ENCODE data around the gene ARL15. TPM values are rescaled to one million over a fixed set of nuclear protein-coding genes. Genes with fewer than 3 reads are reported as not detected.

Gene ARL15
- total RNA-seq, 4 donors from 2014 or later: 13.0 to 52.7 (median 17.1) TPM

- Histone ChIP-seq H3K27me3 (no peaks in the 10 kb centered on the region), H3K9me3 (no peaks in the 10 kb centered on the region), H3K36me3 (no peaks in the 10 kb centered on the region), H3K4me1 (peaks cover 0 to 9% (median 4%) of the 10 kb centered on the region in 4 donors), H3K4me3 (no peak overlapping the region), H3K27ac (no peak overlapping the region)
- TF ChIP-seq EP300 (IDR thresholded peaks at IDR 0.05) (no peak), POLR2A (IDR thresholded peaks at IDR 0.05) (no peak), CTCF (IDR thresholded peaks at IDR 0.05) (no peak)
- DNase-seq (ENCODE audit: low spot score in 2 of 2): no peak
Measured at GRCh38 chr5:53917095-53917494, 393.3 kb downstream of the ARL15 start.

- TF ChIP-seq EP300 (IDR thresholded peaks at IDR 0.05): no peak
- TF ChIP-seq POLR2A (IDR thresholded peaks at IDR 0.05): no peak
- no peak for TF ChIP-seq CTCF (IDR thresholded peaks at IDR 0.05)
- H3K4me3 ChIP-seq: no peak overlapping the region
- no peak overlapping the region for H3K27ac ChIP-seq
- H3K36me3 ChIP-seq: no peaks in the 10 kb centered on the region
- H3K27me3 ChIP-seq: no peaks in the 10 kb centered on the region
- no peaks in the 10 kb centered on the region for H3K9me3 ChIP-seq
- peaks cover 0 to 9% (median 4%) of the 10 kb centered on the region in 4 donors for H3K4me1 ChIP-seq
- 98 to 100% methylated on average over 1 of the region's 1 CpG for WGBS, 2 donors
- DNase-seq (ENCODE audit: low spot score in 2 of 2): no peak
Measured at GRCh38 chr5:53915120-53915519, 395.3 kb downstream of the ARL15 start.

- Histone ChIP-seq H3K4me1 (peaks cover 0 to 9% (median 4%) of the 10 kb centered on the region in 4 donors), H3K27ac (no peak overlapping the region), H3K4me3 (no peak overlapping the region), H3K27me3 (no peaks in the 10 kb centered on the region), H3K36me3 (no peaks in the 10 kb centered on the region), H3K9me3 (no peaks in the 10 kb centered on the region)
- DNase-seq (ENCODE audit: low spot score in 2 of 2): no peak
- TF ChIP-seq CTCF (IDR thresholded peaks at IDR 0.05) (no peak), POLR2A (IDR thresholded peaks at IDR 0.05) (no peak), EP300 (IDR thresholded peaks at IDR 0.05) (no peak)
- WGBS, 2 donors: 55 to 61% methylated on average over 1 of the region's 1 CpG
Measured at GRCh38 chr5:53913941-53914340, 396.4 kb downstream of the ARL15 start.

GRCh38 chr5:53908757-53909156 is 401.6 kb downstream of the ARL15 start:
- DNase-seq (ENCODE audit: low spot score in 2 of 2): no peak
- H3K4me3 ChIP-seq: no peak overlapping the region
- no peaks in the 10 kb centered on the region for H3K4me1 ChIP-seq
- H3K27me3 ChIP-seq: no peaks in the 10 kb centered on the region
- H3K9me3 ChIP-seq: no peaks in the 10 kb centered on the region
- 87 to 89% methylated on average over 2 of the region's 2 CpGs for WGBS, 2 donors
- no peaks in the 10 kb centered on the region for H3K36me3 ChIP-seq
- no peak for TF ChIP-seq EP300 (IDR thresholded peaks at IDR 0.05)
- TF ChIP-seq POLR2A (IDR thresholded peaks at IDR 0.05): no peak
- TF ChIP-seq CTCF (IDR thresholded peaks at IDR 0.05): no peak
- H3K27ac ChIP-seq: no peak overlapping the region

- no peak for DNase-seq (ENCODE audit: low spot score in 2 of 2)
- Histone ChIP-seq H3K27ac (no peak overlapping the region), H3K36me3 (no peaks in the 10 kb centered on the region), H3K9me3 (no peaks in the 10 kb centered on the region), H3K4me1 (no peaks in the 10 kb centered on the region), H3K27me3 (no peaks in the 10 kb centered on the region), H3K4me3 (no peak overlapping the region)
- TF ChIP-seq CTCF (IDR thresholded peaks at IDR 0.05) (no peak), POLR2A (IDR thresholded peaks at IDR 0.05) (no peak), EP300 (IDR thresholded peaks at IDR 0.05) (no peak)
- WGBS, 2 donors: 47 to 55% methylated on average over 3 of the region's 3 CpGs
Measured at GRCh38 chr5:53907827-53908226, 402.5 kb downstream of the ARL15 start.
